Mesendoderm (in vitro differentiated cells): ENCODE results near the gene CLCNKB.
A peak's percentile ranks its signal among the peaks of the same experiment; 100 is the strongest.
"Not testable (repeated sequence)": the region's sequence is repeated elsewhere in the genome, so short reads cannot be mapped to it uniquely, and the experiment has no call there.

Experiments
- DNase-seq: peaks from one replicate; pipeline ENCODE4 v3.0.0; 2013
- H2AK5ac ChIP-seq: 2 replicates; pipeline ENCODE4 v1.6.1; 2013; ENCODE audit warnings: low read length, inconsistent platforms
- H2BK120ac ChIP-seq: 2 replicates; pipeline ENCODE4 v1.6.1; 2013; ENCODE audit warnings: low read depth, mild to moderate bottlenecking, low read length, moderate library complexity, mixed read lengths
- H2BK15ac ChIP-seq: replicated peaks from 2 replicates; pipeline ENCODE4 v1.6.1; 2013; ENCODE audit warnings: low read depth, mild to moderate bottlenecking, moderate library complexity
- H2BK5ac ChIP-seq: 2 replicates; pipeline ENCODE4 v1.6.1; 2013; ENCODE audit warnings: low read length, inconsistent platforms
- H3K18ac ChIP-seq: 2 replicates; pipeline ENCODE4 v1.6.1; 2013; ENCODE audit warnings: mild to moderate bottlenecking, low read length, mixed read lengths
- H3K23ac ChIP-seq: one replicate; pipeline ENCODE4 v1.6.1; 2013; ENCODE audit warnings: low read length
- H3K27ac ChIP-seq: 2 replicates; pipeline ENCODE4 v1.5.1; 2013; ENCODE audit warnings: low read depth, mild to moderate bottlenecking, inconsistent platforms, low read length, moderate library complexity
- H3K27me3 ChIP-seq: 2 replicates; pipeline ENCODE4 v1.6.1; 2013; ENCODE audit warnings: low read length, control low read depth, mild to moderate bottlenecking, inconsistent platforms; ENCODE audit not compliant: insufficient read depth, poor library complexity
- H3K36me3 ChIP-seq: 2 replicates; pipeline ENCODE4 v1.6.1; 2013; ENCODE audit warnings: low read length, inconsistent platforms; ENCODE audit not compliant: control insufficient read depth, insufficient read depth
- H3K4ac ChIP-seq: one replicate; pipeline ENCODE4 v1.6.1; 2013; ENCODE audit warnings: low read depth, mild to moderate bottlenecking, low read length, moderate library complexity
- H3K4me1 ChIP-seq: 2 replicates; pipeline ENCODE4 v1.6.1; 2013; ENCODE audit warnings: low read depth, low read length, inconsistent platforms; ENCODE audit not compliant: control insufficient read depth
- H3K4me2 ChIP-seq: 2 replicates; pipeline ENCODE4 v1.6.1; 2013; ENCODE audit warnings: low read length
- H3K4me3 ChIP-seq: 2 replicates; pipeline ENCODE4 v1.5.1; 2013; ENCODE audit warnings: mild to moderate bottlenecking, low read length
- H3K56ac ChIP-seq: one replicate; pipeline ENCODE4 v1.6.1; 2013; ENCODE audit warnings: low read length
- H3K79me1 ChIP-seq: 2 replicates; pipeline ENCODE4 v1.6.1; 2013; ENCODE audit warnings: low read length, inconsistent platforms
- H3K79me2 ChIP-seq: 2 replicates; pipeline ENCODE4 v1.6.1; 2013; ENCODE audit warnings: mild to moderate bottlenecking, low read length; ENCODE audit not compliant: control insufficient read depth, insufficient read depth
- H3K9ac ChIP-seq: 2 replicates; pipeline ENCODE4 v1.6.1; 2013; ENCODE audit warnings: low read length, inconsistent platforms
- H4K5ac ChIP-seq: one replicate; pipeline ENCODE4 v1.6.1; 2013; ENCODE audit warnings: low read length
- H4K8ac ChIP-seq: one replicate; pipeline ENCODE4 v1.6.1; 2013; ENCODE audit warnings: low read depth, mild to moderate bottlenecking, control low read depth, low read length, moderate library complexity
- WGBS: extraction: QIAGEN DNeasy Blood & Tissue Kit; methylation state at CpG from one replicate; pipeline ENCODE4 v1.1.7; 2013; ENCODE audit warnings: low lambda C conversion rate, missing lambda C conversion rate; ENCODE audit not compliant: insufficient coverage; ENCODE audit errors: extremely low coverage; 5-methylcytosine and 5-hydroxymethylcytosine counted together

The CLCNKB gene

GRCh38 chr1:16048573-16049189 lies 5.1 kb downstream of the CLCNKB start:
- H2AK5ac ChIP-seq = no peak overlapping the region
- no peak overlapping the region for H4K5ac ChIP-seq
- H3K9ac ChIP-seq = peak overlapping the region; percentile 22
- H3K4ac ChIP-seq = no peak overlapping the region
- H3K36me3 ChIP-seq = no peaks in the 10 kb centered on the region
- peak overlapping the region; percentile 75 for H3K4me2 ChIP-seq
- no peaks in the 10 kb centered on the region for H3K4me1 ChIP-seq
- H3K4me3 ChIP-seq = peak overlapping the region; percentile 0
- H4K8ac ChIP-seq = no peak overlapping the region
- H3K27ac ChIP-seq = no peak overlapping the region
- no CpG with 5 or more reads among the region's 25 CpGs for WGBS
- H2BK5ac ChIP-seq = no peak overlapping the region
- H3K56ac ChIP-seq = peak overlapping the region; percentile 87
- H3K27me3 ChIP-seq = no peaks in the 10 kb centered on the region
- H3K79me2 ChIP-seq = no peaks in the 10 kb centered on the region
- H3K18ac ChIP-seq = peak overlapping the region; percentile 33
- H2BK15ac ChIP-seq = no peak overlapping the region
- no peaks in the 10 kb centered on the region for H3K79me1 ChIP-seq
- H3K23ac ChIP-seq = no peak overlapping the region
- peak; percentile 94 for DNase-seq
- no peak overlapping the region for H2BK120ac ChIP-seq

- Histone ChIP-seq H3K4me3 (no peak overlapping the region), H3K79me1 (no peaks in the 10 kb centered on the region), H3K4me1 (no peaks in the 10 kb centered on the region), H3K27ac (no peak overlapping the region), H2BK5ac (no peak overlapping the region), H3K27me3 (no peaks in the 10 kb centered on the region), H4K5ac (no peak overlapping the region), H3K56ac (no peak overlapping the region), H3K36me3 (no peaks in the 10 kb centered on the region), H3K18ac (no peak overlapping the region), H3K4me2 (no peak overlapping the region), H2AK5ac (no peak overlapping the region), H3K9ac (no peak overlapping the region), H4K8ac (no peak overlapping the region), H3K79me2 (no peaks in the 10 kb centered on the region), H3K23ac (no peak overlapping the region), H3K4ac (no peak overlapping the region), H2BK15ac (no peak overlapping the region), H2BK120ac (no peak overlapping the region)
- peak; percentile 41 for DNase-seq
- no CpG with 5 or more reads among the region's 7 CpGs for WGBS
Observed at GRCh38 chr1:16050328-16050727, 6.7 kb downstream of the CLCNKB start.

GRCh38 chr1:16051039-16051438 lies 7.5 kb downstream of the CLCNKB start:
- no peak overlapping the region for H3K27ac ChIP-seq
- H2BK120ac ChIP-seq = no peak overlapping the region
- no peak overlapping the region for H2BK5ac ChIP-seq
- H3K56ac ChIP-seq = no peak overlapping the region
- H3K9ac ChIP-seq = no peak overlapping the region
- no peak overlapping the region for H2AK5ac ChIP-seq
- no CpG with 5 or more reads among the region's 3 CpGs for WGBS
- no peak overlapping the region for H3K4me2 ChIP-seq
- H3K4ac ChIP-seq = no peak overlapping the region
- no peak overlapping the region for H3K4me3 ChIP-seq
- H2BK15ac ChIP-seq = no peak overlapping the region
- no peak overlapping the region for H3K23ac ChIP-seq
- no peaks in the 10 kb centered on the region for H3K36me3 ChIP-seq
- H3K27me3 ChIP-seq = no peaks in the 10 kb centered on the region
- DNase-seq = no peak
- no peaks in the 10 kb centered on the region for H3K79me1 ChIP-seq
- H4K8ac ChIP-seq = no peak overlapping the region
- no peak overlapping the region for H4K5ac ChIP-seq
- no peaks in the 10 kb centered on the region for H3K4me1 ChIP-seq
- H3K18ac ChIP-seq = no peak overlapping the region
- H3K79me2 ChIP-seq = no peaks in the 10 kb centered on the region

GRCh38 chr1:16051949-16052348 lies 8.4 kb downstream of the CLCNKB start:
- not testable (repeated sequence) for H2BK15ac ChIP-seq, H4K5ac ChIP-seq, H3K4me2 ChIP-seq, H2AK5ac ChIP-seq, H3K18ac ChIP-seq, H3K56ac ChIP-seq, H3K79me2 ChIP-seq, H3K4ac ChIP-seq, H3K79me1 ChIP-seq, H3K27me3 ChIP-seq, DNase-seq, H3K4me1 ChIP-seq, H3K36me3 ChIP-seq, H2BK120ac ChIP-seq, H4K8ac ChIP-seq, H3K4me3 ChIP-seq, H3K9ac ChIP-seq, H3K27ac ChIP-seq, H3K23ac ChIP-seq, H2BK5ac ChIP-seq
- WGBS = no CpG with 5 or more reads among the region's 12 CpGs

- WGBS = no CpG with 5 or more reads among the region's 8 CpGs
- H3K79me2 ChIP-seq = no peaks in the 10 kb centered on the region
- no peak overlapping the region for H3K23ac ChIP-seq
- H3K56ac ChIP-seq = no peak overlapping the region
- H4K8ac ChIP-seq = no peak overlapping the region
- no peak overlapping the region for H2BK15ac ChIP-seq
- H3K79me1 ChIP-seq = no peaks in the 10 kb centered on the region
- no peaks in the 10 kb centered on the region for H3K4me1 ChIP-seq
- no peak overlapping the region for H2BK120ac ChIP-seq
- DNase-seq = no peak
- H3K36me3 ChIP-seq = no peaks in the 10 kb centered on the region
- H3K27me3 ChIP-seq = no peaks in the 10 kb centered on the region
- no peak overlapping the region for H3K9ac ChIP-seq
- no peak overlapping the region for H3K4me2 ChIP-seq
- no peak overlapping the region for H2BK5ac ChIP-seq
- no peak overlapping the region for H4K5ac ChIP-seq
- H2AK5ac ChIP-seq = no peak overlapping the region
- H3K18ac ChIP-seq = no peak overlapping the region
- no peak overlapping the region for H3K27ac ChIP-seq
- no peak overlapping the region for H3K4ac ChIP-seq
- no peak overlapping the region for H3K4me3 ChIP-seq
Observed at GRCh38 chr1:16053781-16054502, 10.4 kb downstream of the CLCNKB start.
